ENCODE data around the gene SLC1A2. TPM values are rescaled to one million over a fixed set of nuclear protein-coding genes. Genes with fewer than 3 reads are reported as not detected.

Gene SLC1A2
- total and polyA plus RNA-seq, 2 of the 4 experiments (the other 2 are of a cell fraction): 0.15 to 0.54 TPM

DNA sequence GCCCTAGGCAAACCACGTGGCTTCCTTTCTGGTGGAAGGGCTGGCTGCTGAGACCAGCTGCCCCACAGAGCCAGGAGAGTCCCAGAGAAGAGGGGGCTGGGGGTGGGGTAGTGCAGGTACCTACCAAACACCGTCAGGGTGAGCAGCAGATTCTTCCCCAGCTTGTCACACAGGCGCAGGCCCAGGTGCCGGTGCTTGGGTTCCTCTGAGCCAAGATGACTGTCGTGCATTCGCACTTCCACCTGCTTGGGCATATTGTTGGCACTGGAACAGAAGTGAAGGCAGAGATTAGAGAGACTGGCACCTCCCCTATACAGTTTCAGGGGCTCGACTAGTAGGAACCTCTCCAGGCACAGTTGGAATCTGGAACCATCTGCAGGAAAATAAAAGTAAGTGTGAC lies 102.1 kb downstream of the SLC1A2 start:
- CTCF ChIA-PET: no interaction called here
- H2BK5ac ChIP-seq (ENCODE audit: low read depth, low read length, poor library complexity, severe bottlenecking): no peak overlapping the region
- no peak overlapping the region for H2AK5ac ChIP-seq (ENCODE audit: low read depth, low read length)
- no peaks in the 10 kb centered on the region for H4K20me1 ChIP-seq (ENCODE audit: insufficient read depth, low read length)
- H3K9me1 ChIP-seq (ENCODE audit: insufficient read depth, low read length): 0 out of 2 replicates have a peak, but pooled peaks cover 2% of the 10 kb centered on the region
- H3K4ac ChIP-seq (ENCODE audit: low read depth, low read length): no peak overlapping the region
- no peak overlapping the region for H2AK9ac ChIP-seq (replicated peaks; ENCODE audit: low read depth, low read length, poor library complexity)
- no peak overlapping the region for H4K5ac ChIP-seq (ENCODE audit: low read depth, low read length)
- no peak overlapping the region for H3K56ac ChIP-seq (ENCODE audit: extremely low read depth, insufficient read depth, low read length)
- DNase-seq (no peak), ATAC-seq (ENCODE audit: low read depth) (no peak)
- no peak for TF ChIP-seq FOS (IDR thresholded peaks at IDR 0.05; ENCODE audit: low read depth, low read length)
- TF ChIP-seq RFX5 (IDR thresholded peaks at IDR 0.05; ENCODE audit: low read depth, low read length): no peak
- TF ChIP-seq MAZ (IDR thresholded peaks at IDR 0.05; ENCODE audit: borderline replicate concordance, low read depth, low read length): no peak
- no peak for TF ChIP-seq NFE2L2 (IDR thresholded peaks at IDR 0.05; ENCODE audit: low read depth, low read length)
- TF ChIP-seq RCOR1 (IDR thresholded peaks at IDR 0.05; ENCODE audit: insufficient replicate concordance, low read length): no peak
- no peak for TF ChIP-seq CHD1 (IDR thresholded peaks at IDR 0.05; ENCODE audit: low read depth, low read length)
- no peak for TF ChIP-seq USF2 (IDR thresholded peaks at IDR 0.05; ENCODE audit: low read depth, low read length)
- no peak for TF ChIP-seq BHLHE40 (IDR thresholded peaks at IDR 0.05; ENCODE audit: low read depth, low read length)
- no peak for TF ChIP-seq MXI1 (IDR thresholded peaks at IDR 0.05; ENCODE audit: borderline replicate concordance, low read depth, low read length)
- no peak for TF ChIP-seq CEBPB (IDR thresholded peaks at IDR 0.05; ENCODE audit: low read depth, low read length)
- TF ChIP-seq, protein P1, sequence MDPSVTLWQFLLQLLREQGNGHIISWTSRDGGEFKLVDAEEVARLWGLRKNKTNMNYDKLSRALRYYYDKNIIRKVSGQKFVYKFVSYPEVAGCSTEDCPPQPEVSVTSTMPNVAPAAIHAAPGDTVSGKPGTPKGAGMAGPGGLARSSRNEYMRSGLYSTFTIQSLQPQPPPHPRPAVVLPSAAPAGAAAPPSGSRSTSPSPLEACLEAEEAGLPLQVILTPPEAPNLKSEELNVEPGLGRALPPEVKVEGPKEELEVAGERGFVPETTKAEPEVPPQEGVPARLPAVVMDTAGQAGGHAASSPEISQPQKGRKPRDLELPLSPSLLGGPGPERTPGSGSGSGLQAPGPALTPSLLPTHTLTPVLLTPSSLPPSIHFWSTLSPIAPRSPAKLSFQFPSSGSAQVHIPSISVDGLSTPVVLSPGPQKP (IDR thresholded peaks at IDR 0.05; ENCODE audit: borderline replicate concordance, low read depth, low read length): no peak
- TF ChIP-seq MAFK (IDR thresholded peaks at IDR 0.05; ENCODE audit: low read depth, low read length): no peak
- no peak for TF ChIP-seq SMC3 (IDR thresholded peaks at IDR 0.05; ENCODE audit: low read depth, low read length)
- no peak for TF ChIP-seq POLR2A (IDR thresholded peaks at IDR 0.05; ENCODE audit: low read depth, low read length)
- TF ChIP-seq, protein P2, sequence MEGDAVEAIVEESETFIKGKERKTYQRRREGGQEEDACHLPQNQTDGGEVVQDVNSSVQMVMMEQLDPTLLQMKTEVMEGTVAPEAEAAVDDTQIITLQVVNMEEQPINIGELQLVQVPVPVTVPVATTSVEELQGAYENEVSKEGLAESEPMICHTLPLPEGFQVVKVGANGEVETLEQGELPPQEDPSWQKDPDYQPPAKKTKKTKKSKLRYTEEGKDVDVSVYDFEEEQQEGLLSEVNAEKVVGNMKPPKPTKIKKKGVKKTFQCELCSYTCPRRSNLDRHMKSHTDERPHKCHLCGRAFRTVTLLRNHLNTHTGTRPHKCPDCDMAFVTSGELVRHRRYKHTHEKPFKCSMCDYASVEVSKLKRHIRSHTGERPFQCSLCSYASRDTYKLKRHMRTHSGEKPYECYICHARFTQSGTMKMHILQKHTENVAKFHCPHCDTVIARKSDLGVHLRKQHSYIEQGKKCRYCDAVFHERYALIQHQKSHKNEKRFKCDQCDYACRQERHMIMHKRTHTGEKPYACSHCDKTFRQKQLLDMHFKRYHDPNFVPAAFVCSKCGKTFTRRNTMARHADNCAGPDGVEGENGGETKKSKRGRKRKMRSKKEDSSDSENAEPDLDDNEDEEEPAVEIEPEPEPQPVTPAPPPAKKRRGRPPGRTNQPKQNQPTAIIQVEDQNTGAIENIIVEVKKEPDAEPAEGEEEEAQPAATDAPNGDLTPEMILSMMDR (conservative IDR thresholded peaks at IDR 0.05; ENCODE audit: low read depth, low read length): no peak
- no peak for TF ChIP-seq RAD21 (IDR thresholded peaks at IDR 0.05; ENCODE audit: low read length)
- no peaks in the 10 kb centered on the region for H3K36me3 ChIP-seq (ENCODE audit: control insufficient read depth, insufficient read depth, low read length)
- no peak overlapping the region for H4K8ac ChIP-seq (ENCODE audit: low read depth in 2 of 2, low read length in 2 of 2)
- intact Hi-C loops (cut with micrococcal nuclease) (no loop called here), in situ Hi-C loops (cut with MboI; ENCODE audit: low sequenced_read_pairs) (loop anchor here (10.0 kb wide), 1 partner anchor 62 kb away; no protein-coding TSS in a partner anchor), dilution Hi-C loops (cut with HindIII; ENCODE audit: low sequenced_read_pairs, unreplicated experiment) (no loop called here)
- BruUV-seq (replicated peaks): no TSS peak
- no peak overlapping the region for H3K4me2 ChIP-seq (ENCODE audit: low read depth, low read length)
- no peak overlapping the region for H3K9ac ChIP-seq (ENCODE audit: low read depth, low read length)
- no peaks in the 10 kb centered on the region for H3K27me3 ChIP-seq (ENCODE audit: control insufficient read depth, insufficient read depth, low read length)
- H3K27ac ChIP-seq (ENCODE audit: insufficient read depth, low read length): no peak overlapping the region
- no peak overlapping the region for H4K91ac ChIP-seq (ENCODE audit: insufficient read depth, low read depth, low read length)
- H2AFZ ChIP-seq (replicated peaks; ENCODE audit: low read length, poor library complexity): no peak overlapping the region
- H3K4me3 ChIP-seq (ENCODE audit: insufficient read depth, low read depth, low read length): no peak overlapping the region
- POLR2A ChIA-PET (ENCODE audit: unreplicated experiment): no interaction called here
- no peak overlapping the region for H3K18ac ChIP-seq (ENCODE audit: low read depth, low read length)
- no CpG with 5 or more reads among the region's 7 CpGs for WGBS, 2 experiments (ENCODE audit: extremely low coverage in 2 of 2, insufficient read length in 1 of 2)
- H3K79me1 ChIP-seq (ENCODE audit: low read depth in 1 of 2, low read length in 2 of 2): no peaks in the 10 kb centered on the region
- no peak overlapping the region for H2BK20ac ChIP-seq (ENCODE audit: low read depth, low read length)
- H3K4me1 ChIP-seq (ENCODE audit: control insufficient read depth, insufficient read depth, low read length): peaks cover 5% of the 10 kb centered on the region; the same call in 1 of the 2 replicates
- H3K9me3 ChIP-seq (ENCODE audit: control insufficient read depth, insufficient read depth, low read length): no peaks in the 10 kb centered on the region
- no peak overlapping the region for H2BK15ac ChIP-seq (ENCODE audit: low read depth, low read length)
- no peak overlapping the region for H2BK120ac ChIP-seq (ENCODE audit: low read depth, low read length)
- no peak overlapping the region for H3K23ac ChIP-seq (ENCODE audit: low read depth, low read length)
- no peak overlapping the region for H3K14ac ChIP-seq (replicated peaks; ENCODE audit: low read depth, low read length)

Data from IMR-90 (cell line).